H9 (cell line): Measurements from ENCODE around the gene ST6GALNAC3. TPM values are rescaled to one million over a fixed set of nuclear protein-coding genes. Genes with fewer than 3 reads are reported as not detected.

ENCODE experiments used
- DNase-seq: peaks from one replicate; pipeline ENCODE4 v3.0.0-alpha.2; 2017
- H2AFZ ChIP-seq: one replicate; pipeline ENCODE4 v1.6.1; 2013; ENCODE audit warnings: mild to moderate bottlenecking, low read length, control low read depth, moderate library complexity
- H2AK5ac ChIP-seq: 2 replicates; pipeline ENCODE4 v1.6.1; 2013; ENCODE audit warnings: low read length, control low read depth, mixed read lengths; ENCODE audit not compliant: insufficient read length
- H2BK120ac ChIP-seq: one replicate; pipeline ENCODE4 v1.6.1; 2013; ENCODE audit warnings: low read depth, mild to moderate bottlenecking, low read length, control low read depth, inconsistent platforms; ENCODE audit not compliant: poor library complexity, severe bottlenecking
- H2BK12ac ChIP-seq: 2 replicates; pipeline ENCODE4 v1.6.1; 2013; ENCODE audit warnings: low read length, control low read depth, mixed read lengths, low read depth; ENCODE audit not compliant: insufficient read length
- H2BK15ac ChIP-seq: 2 replicates; pipeline ENCODE4 v1.6.1; 2013; ENCODE audit warnings: low read depth, low read length, control low read depth
- H2BK20ac ChIP-seq: one replicate; pipeline ENCODE4 v1.6.1; 2013; ENCODE audit warnings: low read depth, mild to moderate bottlenecking, low read length, control low read depth, inconsistent platforms; ENCODE audit not compliant: poor library complexity, severe bottlenecking
- H2BK5ac ChIP-seq: 2 replicates; pipeline ENCODE4 v1.6.1; 2013; ENCODE audit warnings: low read length, control low read depth, mixed read lengths; ENCODE audit not compliant: insufficient read length
- H3K14ac ChIP-seq: 2 replicates; pipeline ENCODE4 v1.6.1; 2013; ENCODE audit warnings: low read length, control low read depth; ENCODE audit not compliant: insufficient read depth
- H3K18ac ChIP-seq: 2 replicates; pipeline ENCODE4 v1.6.1; 2013; ENCODE audit warnings: low read depth, mild to moderate bottlenecking, mixed read lengths, low read length, control low read depth; ENCODE audit not compliant: insufficient read length
- H3K23ac ChIP-seq: 2 replicates; pipeline ENCODE4 v1.6.1; 2013; ENCODE audit warnings: low read length, control low read depth, mixed read lengths, low read depth; ENCODE audit not compliant: insufficient read length
- H3K23me2 ChIP-seq: 2 replicates; pipeline ENCODE4 v1.6.1; 2013; ENCODE audit warnings: low read depth, mild to moderate bottlenecking, mixed read lengths, low read length, control low read depth; ENCODE audit not compliant: insufficient read length, poor library complexity, severe bottlenecking
- H3K27ac ChIP-seq: 2 replicates; pipeline ENCODE4 v1.5.1; 2013; ENCODE audit warnings: low read length, control low read depth, mixed read lengths, low read depth; ENCODE audit not compliant: insufficient read length
- H3K27me3 ChIP-seq: 2 replicates; pipeline ENCODE4 v1.6.1; 2013; ENCODE audit warnings: low read length, control low read depth, inconsistent platforms; ENCODE audit not compliant: insufficient read depth
- H3K4ac ChIP-seq: 2 replicates; pipeline ENCODE4 v1.6.1; 2013; ENCODE audit warnings: low read depth, mild to moderate bottlenecking, control low read depth, inconsistent platforms, low read length, moderate library complexity
- H3K4me1 ChIP-seq: 2 replicates; pipeline ENCODE4 v1.6.1; 2013; ENCODE audit warnings: low read length, control low read depth, inconsistent platforms; ENCODE audit not compliant: insufficient read depth
- H3K4me2 ChIP-seq: 2 replicates; pipeline ENCODE4 v1.6.1; 2013; ENCODE audit warnings: low read length, control low read depth, mixed read lengths; ENCODE audit not compliant: insufficient read length, insufficient read depth
- H3K56ac ChIP-seq: 2 replicates; pipeline ENCODE4 v1.6.1; 2013; ENCODE audit warnings: low read depth, mild to moderate bottlenecking, mixed read lengths, low read length, control low read depth; ENCODE audit not compliant: insufficient read length
- H3K79me1 ChIP-seq: 2 replicates; pipeline ENCODE4 v1.6.1; 2013; ENCODE audit warnings: low read depth, mild to moderate bottlenecking, moderate library complexity, low read length, control low read depth, inconsistent platforms; ENCODE audit not compliant: insufficient read depth, poor library complexity, severe bottlenecking
- H3K79me2 ChIP-seq: 2 replicates; pipeline ENCODE4 v1.6.1; 2013; ENCODE audit warnings: low read length, control low read depth, inconsistent platforms; ENCODE audit not compliant: insufficient read depth
- H3K9ac ChIP-seq: 2 replicates; pipeline ENCODE4 v1.6.1; 2013; ENCODE audit warnings: low read length, control low read depth, mixed read lengths; ENCODE audit not compliant: insufficient read length; ENCODE audit errors: extremely low read depth
- H3K9me3 ChIP-seq: one replicate; pipeline ENCODE4 v1.6.1; 2013; ENCODE audit warnings: low read depth, low read length, inconsistent platforms; ENCODE audit not compliant: control insufficient read depth
- H3T11ph ChIP-seq: one replicate; pipeline ENCODE4 v1.6.1; 2013; ENCODE audit warnings: mild to moderate bottlenecking, low read length, control low read depth, inconsistent platforms
- H4K20me1 ChIP-seq: one replicate; pipeline ENCODE4 v1.6.1; 2013; ENCODE audit not compliant: control insufficient read depth, insufficient read length, insufficient read depth
- H4K5ac ChIP-seq: 2 replicates; pipeline ENCODE4 v1.6.1; 2013; ENCODE audit warnings: low read depth, mild to moderate bottlenecking, mixed read lengths, low read length, control low read depth; ENCODE audit not compliant: insufficient read length
- H4K8ac ChIP-seq: replicated peaks from 2 replicates; pipeline ENCODE4 v1.6.1; 2013; ENCODE audit warnings: low read length, control low read depth, mixed read lengths, low read depth; ENCODE audit not compliant: insufficient read length
- H4K91ac ChIP-seq: 2 replicates; pipeline ENCODE4 v1.6.1; 2013; ENCODE audit warnings: low read depth, mild to moderate bottlenecking, moderate library complexity, mixed read lengths, low read length, control low read depth; ENCODE audit not compliant: insufficient read length
- H3K27ac Mint-ChIP-seq, 3 experiments: 2 replicates in 2 of 3; 3 replicates in 1 of 3; pipeline ENCODE4 v1.8.0; 2020 to 2021; ENCODE audit warnings: mixed read lengths in 3 of 3, mild to moderate bottlenecking in 1 of 3, moderate library complexity in 1 of 3
- H3K27me3 Mint-ChIP-seq: 2 replicates; pipeline ENCODE4 v1.8.0; 2021; ENCODE audit warnings: low read depth, mild to moderate bottlenecking, moderate library complexity, mixed read lengths
- H3K36me3 Mint-ChIP-seq, 3 experiments: 2 replicates in 2 of 3; 3 replicates in 1 of 3; pipeline ENCODE4 v1.8.0; 2020 to 2021; ENCODE audit warnings: low read depth in 3 of 3, mixed read lengths in 3 of 3; ENCODE audit not compliant: insufficient read depth in 1 of 3
- H3K4me1 Mint-ChIP-seq, 2 experiments: 2 replicates each; pipeline ENCODE4 v1.8.0; 2020; ENCODE audit warnings: mixed read lengths in 2 of 2
- H3K4me3 Mint-ChIP-seq, 2 experiments: 2 replicates in 1 of 2; 3 replicates in 1 of 2; pipeline ENCODE4 v1.8.0; 2020 to 2021; ENCODE audit warnings: mild to moderate bottlenecking in 2 of 2, mixed read lengths in 2 of 2, moderate library complexity in 1 of 2
- H3K9me3 Mint-ChIP-seq, 2 experiments: 2 replicates in 1 of 2; 3 replicates in 1 of 2; pipeline ENCODE4 v1.8.0; 2020; ENCODE audit warnings: mild to moderate bottlenecking in 2 of 2, mixed read lengths in 2 of 2, moderate library complexity in 1 of 2
- WGBS: extraction: QIAGEN DNeasy Blood & Tissue Kit; methylation state at CpG from one replicate; pipeline ENCODE4 v1.1.7; 2013; ENCODE audit warnings: missing lambda C conversion rate, low lambda C conversion rate, mixed read lengths; ENCODE audit not compliant: insufficient read length; ENCODE audit errors: extremely low coverage; 5-methylcytosine and 5-hydroxymethylcytosine counted together
- total RNA-seq: library from RNA; stranded (reverse); gene quantifications from 2 replicates; pipeline ENCODE4 v1.2.1, GENCODE V29; 2021
- TF ChIP-seq, protein P1 (sequence below): fragments of 200-600 bp; sonication (generic); conservative IDR thresholded peaks from 3 replicates; pipeline ENCODE4 v1.8.0; 2021; ENCODE audit warnings: antibody characterized with exemption, mild to moderate bottlenecking

The ST6GALNAC3 gene
- total RNA-seq, 1 experiment from 2014 or later: 11.2 TPM

DNA sequence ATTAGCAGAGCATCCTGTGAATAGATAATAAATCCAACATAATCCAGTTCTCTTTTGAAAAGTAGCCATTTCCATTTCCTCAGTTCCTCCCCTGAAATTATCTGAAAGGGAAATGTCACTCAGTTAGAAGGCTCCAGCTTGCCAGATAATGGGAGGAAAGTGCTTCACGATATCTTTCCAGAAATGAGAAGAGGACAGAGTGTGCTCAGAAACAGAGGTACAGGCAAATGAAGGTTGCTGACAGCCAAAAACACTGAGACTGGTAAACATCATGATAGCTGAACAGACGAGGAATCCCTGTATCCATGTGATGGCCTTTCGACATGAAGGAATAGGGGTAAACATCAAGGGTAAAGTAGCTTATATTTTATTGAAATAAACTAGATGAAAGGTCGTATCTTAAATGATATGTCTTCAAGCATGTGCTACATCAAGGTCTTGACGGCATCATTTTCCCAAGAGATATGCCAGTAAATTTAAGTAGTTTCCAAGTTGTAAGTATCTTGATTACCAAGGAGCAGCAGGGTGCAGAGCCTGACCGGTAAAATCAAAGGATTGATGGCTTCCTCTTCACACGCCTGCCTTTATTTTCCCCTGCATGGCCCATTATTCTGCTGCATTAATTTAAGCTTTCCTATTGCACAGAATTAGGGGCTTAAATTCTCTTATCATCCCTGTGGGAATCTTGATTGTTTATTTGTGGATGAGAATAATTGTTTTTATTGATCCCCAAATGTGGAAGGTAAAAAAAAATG lies 548.4 kb downstream of the ST6GALNAC3 start:
- no peaks in the 10 kb centered on the region for H3K36me3 Mint-ChIP-seq
- no peaks in the 10 kb centered on the region for H3K9me3 Mint-ChIP-seq

More for the DNA sequence above, 548.4 kb downstream of the ST6GALNAC3 start:
- Histone ChIP-seq H3T11ph (no peak overlapping the region), H3K9ac (no peak overlapping the region), H2AK5ac (no peak overlapping the region), H3K14ac (no peak overlapping the region), H3K27ac (no peak overlapping the region), H3K23ac (no peak overlapping the region), H2BK20ac (no peak overlapping the region), H4K5ac (no peak overlapping the region), H3K18ac (no peak overlapping the region), H2AFZ (no peak overlapping the region), H4K91ac (no peak overlapping the region), H3K79me2 (no peaks in the 10 kb centered on the region), H2BK12ac (no peak overlapping the region), H3K4me2 (no peak overlapping the region), H2BK120ac (no peak overlapping the region), H4K20me1 (no peaks in the 10 kb centered on the region), H3K56ac (no peak overlapping the region), H3K9me3 (no peaks in the 10 kb centered on the region), H2BK15ac (no peak overlapping the region), H3K79me1 (no peaks in the 10 kb centered on the region), H3K27me3 (no peaks in the 10 kb centered on the region), H3K4me1 (peaks cover 3% of the 10 kb centered on the region; the same call in 1 of the 2 replicates), H4K8ac (no peak overlapping the region), H3K4ac (no peak overlapping the region), H3K23me2 (no peaks in the 10 kb centered on the region), H2BK5ac (no peak overlapping the region)
- no CpG with 5 or more reads among the region's 7 CpGs for WGBS
- H3K27ac Mint-ChIP-seq: no peak overlapping the region
- H3K4me3 Mint-ChIP-seq: no peak overlapping the region
- H3K27me3 Mint-ChIP-seq: no peaks in the 10 kb centered on the region
- TF ChIP-seq, protein P1, sequence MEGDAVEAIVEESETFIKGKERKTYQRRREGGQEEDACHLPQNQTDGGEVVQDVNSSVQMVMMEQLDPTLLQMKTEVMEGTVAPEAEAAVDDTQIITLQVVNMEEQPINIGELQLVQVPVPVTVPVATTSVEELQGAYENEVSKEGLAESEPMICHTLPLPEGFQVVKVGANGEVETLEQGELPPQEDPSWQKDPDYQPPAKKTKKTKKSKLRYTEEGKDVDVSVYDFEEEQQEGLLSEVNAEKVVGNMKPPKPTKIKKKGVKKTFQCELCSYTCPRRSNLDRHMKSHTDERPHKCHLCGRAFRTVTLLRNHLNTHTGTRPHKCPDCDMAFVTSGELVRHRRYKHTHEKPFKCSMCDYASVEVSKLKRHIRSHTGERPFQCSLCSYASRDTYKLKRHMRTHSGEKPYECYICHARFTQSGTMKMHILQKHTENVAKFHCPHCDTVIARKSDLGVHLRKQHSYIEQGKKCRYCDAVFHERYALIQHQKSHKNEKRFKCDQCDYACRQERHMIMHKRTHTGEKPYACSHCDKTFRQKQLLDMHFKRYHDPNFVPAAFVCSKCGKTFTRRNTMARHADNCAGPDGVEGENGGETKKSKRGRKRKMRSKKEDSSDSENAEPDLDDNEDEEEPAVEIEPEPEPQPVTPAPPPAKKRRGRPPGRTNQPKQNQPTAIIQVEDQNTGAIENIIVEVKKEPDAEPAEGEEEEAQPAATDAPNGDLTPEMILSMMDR: no peak
- no peaks in the 10 kb centered on the region for H3K4me1 Mint-ChIP-seq
- DNase-seq: no peak
